Activated naive CD4-positive, alpha-beta T cell treated with anti-CD3 and anti-CD28 coated beads, Interleukin-2, amount 50 U/mL, for 72 hours (primary cell): Measurements from ENCODE around the gene ATG13. TPM values are rescaled to one million over a fixed set of nuclear protein-coding genes. Genes with fewer than 3 reads are reported as not detected.
"Not testable (repeated sequence)": the region's sequence is repeated elsewhere in the genome, so short reads cannot be mapped to it uniquely, and the experiment has no call there.

ENCODE experiments used
- ATAC-seq, 2 donors: fragments of 150-1000 bp; cut with Tn5 transposase; 2 replicates each; pipeline ENCODE4 v1.10.0; 2021; ENCODE audit warnings: mild to moderate bottlenecking in 2 of 2, moderate library complexity in 2 of 2
- DNase-seq, 2 donors: peaks; one replicate each; pipeline ENCODE4 v3.0.0; 2021 to 2022; ENCODE audit warnings: low spot score in 2 of 2
- H3K27ac Mint-ChIP-seq, 2 donors: one replicate each; pipeline ENCODE4 v1.8.0; 2022; ENCODE audit warnings: mild to moderate bottlenecking in 2 of 2, mixed read lengths in 2 of 2
- H3K36me3 Mint-ChIP-seq, 2 donors: one replicate each; pipeline ENCODE4 v1.8.0; 2022; ENCODE audit warnings: mixed read lengths in 2 of 2
- H3K9me3 Mint-ChIP-seq, 2 donors: one replicate each; pipeline ENCODE4 v1.8.0; 2022; ENCODE audit warnings: mixed read lengths in 2 of 2
- total RNA-seq, 2 donors: library from RNA; stranded (reverse); gene quantifications; one replicate each; pipeline ENCODE4 v1.2.3, GENCODE V29; 2022

Gene ATG13
- total RNA-seq, 2 donors from 2014 or later = 54.0 to 99.9 TPM

GRCh38 chr11:46695345-46696211, 78.2 kb downstream of the ATG13 start:
- no peak for DNase-seq
- no peak for ATAC-seq
- Mint-ChIP-seq H3K27ac (peak overlapping the region; percentile 69 to 79), H3K9me3 (no peaks in the 10 kb centered on the region), H3K36me3 (peaks cover 1 to 4% of the 10 kb centered on the region in 2 donors)

- Mint-ChIP-seq H3K36me3 (peaks cover 7 to 10% of the 10 kb centered on the region in 2 donors), H3K9me3 (no peaks in the 10 kb centered on the region), H3K27ac (peak overlapping the region; percentile 69 to 79)
- ATAC-seq = no peak
- DNase-seq = no peak
These were observed 78.8 kb downstream of the ATG13 start for GRCh38 chr11:46696212-46696558.

DNA sequence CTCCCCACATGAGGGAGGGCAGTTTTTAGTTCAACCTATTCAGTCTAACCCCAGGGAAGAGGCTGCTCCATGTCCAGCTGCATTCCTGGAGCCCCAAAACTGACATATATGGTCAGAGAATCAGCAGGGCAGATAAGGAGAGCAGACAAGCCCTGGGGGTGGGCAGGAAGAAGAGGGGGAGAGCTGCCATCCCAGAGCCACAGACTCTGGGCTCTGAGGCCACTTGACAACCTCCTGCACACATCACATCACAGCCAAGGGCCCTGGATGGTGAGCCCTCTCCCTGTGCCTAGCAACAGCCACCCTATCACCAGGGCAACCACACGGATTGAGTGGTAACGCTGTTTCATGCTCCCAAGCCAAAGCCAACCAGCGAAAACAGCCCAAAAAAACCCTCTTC, 80.0 kb downstream of the ATG13 start:
- peaks cover 15 to 17% of the 10 kb centered on the region in 2 donors for H3K36me3 Mint-ChIP-seq
- H3K9me3 Mint-ChIP-seq = no peaks in the 10 kb centered on the region
- ATAC-seq (no peak), DNase-seq (no peak)
- peak overlapping the region in 1 of 2 donors; percentile 66 for H3K27ac Mint-ChIP-seq

DNA sequence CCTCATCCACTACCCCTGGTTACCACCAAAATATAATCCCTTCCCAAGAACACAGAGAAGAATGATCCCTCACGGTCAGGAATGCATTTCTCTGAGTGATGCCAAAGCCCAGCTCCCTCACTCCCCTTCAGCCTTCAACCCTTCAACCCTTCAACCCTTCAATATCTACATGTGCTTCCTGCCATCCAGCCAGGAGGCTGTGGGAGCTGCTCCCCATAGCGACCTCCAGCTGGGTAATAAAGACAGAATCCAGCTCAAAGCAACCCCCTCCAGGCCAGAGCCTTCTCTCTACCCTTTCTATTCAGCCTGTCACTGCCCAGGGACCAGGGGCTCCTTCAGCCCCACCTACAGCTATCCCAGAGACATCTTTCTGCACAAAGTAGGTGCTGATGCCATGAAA, 80.4 kb downstream of the ATG13 start:
- peaks cover 20 to 21% of the 10 kb centered on the region in 2 donors for H3K36me3 Mint-ChIP-seq
- peak overlapping the region; percentile 66 to 97 for H3K27ac Mint-ChIP-seq
- ATAC-seq = no peak
- H3K9me3 Mint-ChIP-seq = no peaks in the 10 kb centered on the region
- DNase-seq = no peak

DNA sequence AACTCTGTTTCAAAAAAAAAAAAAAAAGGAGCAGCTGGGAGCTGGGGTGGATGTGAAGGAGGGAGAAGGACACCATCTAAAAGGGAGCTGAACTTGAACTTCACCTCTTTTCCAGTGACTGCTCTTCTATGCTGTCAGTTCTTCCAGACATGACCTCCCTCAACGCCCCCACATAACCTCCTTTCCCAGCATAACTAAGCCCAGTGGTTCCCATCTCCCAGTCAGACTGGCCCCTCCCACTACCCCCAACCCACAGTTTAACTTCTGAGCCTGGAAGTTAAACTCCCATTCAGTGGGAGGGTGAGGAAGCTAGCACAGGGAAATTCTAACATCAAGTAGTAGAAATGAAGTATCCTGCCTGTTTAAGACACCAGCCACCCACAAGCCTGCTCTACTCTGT, 81.2 kb downstream of the ATG13 start:
- ATAC-seq = no peak
- H3K36me3 Mint-ChIP-seq = peaks cover 22% of the 10 kb centered on the region in 2 donors
- peak overlapping the region; percentile 84 to 97 for H3K27ac Mint-ChIP-seq
- DNase-seq = no peak
- no peaks in the 10 kb centered on the region for H3K9me3 Mint-ChIP-seq

DNA sequence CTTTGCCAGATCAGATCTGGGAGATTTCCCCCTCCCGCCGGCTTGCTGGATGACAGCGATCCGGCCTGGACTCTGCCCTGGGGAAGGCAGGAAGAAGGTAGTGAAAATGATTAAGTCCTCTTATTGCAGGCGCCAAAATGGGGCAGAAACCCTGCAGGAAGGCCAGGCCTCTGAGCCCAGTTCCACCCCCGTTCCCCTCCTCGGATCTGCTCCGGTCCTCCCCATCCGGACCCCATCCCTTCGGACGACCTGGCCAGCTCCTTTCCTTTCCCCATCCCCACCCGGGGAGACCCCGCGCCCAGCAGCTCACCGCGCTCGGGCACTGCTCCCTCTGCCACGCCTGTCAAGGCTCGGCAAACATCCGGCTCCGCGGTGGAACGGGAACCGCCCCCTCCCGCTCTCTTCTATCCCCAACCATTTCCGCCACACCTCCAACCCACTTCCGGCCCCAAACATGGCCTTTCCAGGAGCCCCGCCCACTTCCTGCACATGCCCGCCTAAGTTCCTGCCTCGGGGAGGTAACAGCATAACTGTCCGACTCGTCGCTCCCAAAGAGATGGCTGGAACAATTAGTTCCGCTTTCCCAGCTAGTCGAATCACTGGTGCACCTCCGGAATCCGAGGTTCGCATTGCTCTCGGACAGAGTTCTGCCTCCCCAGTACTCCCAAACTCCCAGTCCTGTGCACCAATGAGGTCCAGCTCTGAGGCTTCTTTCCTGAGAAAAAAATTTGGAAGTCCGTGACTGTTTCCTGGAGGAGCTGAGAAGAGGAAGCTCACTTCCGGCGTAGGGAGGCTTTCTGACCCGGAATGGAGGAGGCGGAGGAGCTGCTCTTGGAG, 83.1 kb downstream of the ATG13 start, which contains the start of the genes ARHGAP1 and ZNF408:
Gene ARHGAP1, minus strand, starts transcription at position 379 of the 837 bp plus-strand sequence. CDS start 4,512 bp downstream, outside the sequence.
Gene ZNF408, plus strand, starts transcription at position 791 of the 837 bp plus-strand sequence. Its CDS starts 17 bp downstream, at position 808.
- ATAC-seq (peak; percentile 95 to 96), DNase-seq (peak; percentile 97)
- Mint-ChIP-seq H3K36me3 (peaks cover 22% of the 10 kb centered on the region in 2 donors), H3K9me3 (no peaks in the 10 kb centered on the region), H3K27ac (peak within 1 kb of the TSS; percentile 97 to 98)

- no peaks in the 10 kb centered on the region for H3K9me3 Mint-ChIP-seq
- DNase-seq (no peak), ATAC-seq (no peak)
- peak overlapping the region; percentile 97 to 98 for H3K27ac Mint-ChIP-seq
- H3K36me3 Mint-ChIP-seq = peaks cover 22% of the 10 kb centered on the region in 2 donors
These were observed 83.8 kb downstream of the ATG13 start for GRCh38 chr11:46701078-46701654.

DNA sequence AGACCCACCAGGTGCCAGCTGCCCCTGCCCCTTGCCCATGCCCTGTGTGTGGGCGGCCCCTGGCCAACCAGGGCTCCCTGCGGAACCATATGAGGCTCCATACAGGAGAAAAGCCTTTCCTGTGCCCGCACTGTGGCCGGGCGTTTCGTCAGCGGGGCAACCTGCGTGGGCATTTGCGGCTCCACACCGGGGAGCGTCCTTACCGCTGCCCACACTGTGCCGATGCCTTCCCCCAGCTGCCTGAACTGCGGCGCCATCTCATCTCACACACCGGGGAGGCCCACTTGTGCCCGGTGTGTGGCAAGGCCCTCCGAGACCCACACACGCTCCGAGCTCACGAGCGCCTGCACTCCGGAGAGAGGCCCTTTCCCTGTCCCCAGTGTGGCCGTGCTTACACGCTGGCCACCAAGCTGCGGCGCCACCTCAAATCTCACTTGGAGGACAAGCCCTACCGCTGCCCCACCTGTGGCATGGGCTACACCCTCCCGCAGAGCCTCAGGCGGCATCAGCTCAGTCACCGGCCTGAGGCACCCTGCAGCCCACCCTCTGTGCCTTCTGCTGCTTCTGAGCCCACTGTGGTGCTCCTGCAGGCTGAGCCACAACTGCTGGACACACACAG, 87.8 kb downstream of the ATG13 start:
- DNase-seq (no peak), ATAC-seq (no peak)
- Mint-ChIP-seq H3K27ac (no peak overlapping the region), H3K9me3 (no peaks in the 10 kb centered on the region), H3K36me3 (peaks cover 22% of the 10 kb centered on the region in 2 donors)

DNA sequence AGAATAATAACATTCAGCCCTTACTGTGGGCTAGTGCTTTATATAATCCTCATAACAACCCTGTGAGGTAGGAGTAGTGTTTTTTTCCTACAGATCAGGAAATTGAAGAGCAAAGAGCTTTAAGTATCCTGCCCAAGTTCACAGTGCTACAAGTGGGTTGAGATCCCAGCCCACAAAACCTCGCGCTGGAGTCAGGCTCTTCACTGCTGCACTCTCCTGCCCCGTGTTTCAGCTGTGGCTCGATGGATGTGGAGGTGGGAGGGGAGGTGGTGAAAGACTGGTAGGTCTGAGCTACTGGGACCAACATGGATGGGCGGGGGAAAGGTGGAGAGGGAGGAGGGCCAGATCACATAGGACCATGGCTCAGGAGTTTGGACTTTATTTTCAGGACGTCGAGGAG, 89.5 kb downstream of the ATG13 start:
- Mint-ChIP-seq H3K27ac (peak overlapping the region; percentile 8 to 31), H3K36me3 (peaks cover 6 to 9% of the 10 kb centered on the region in 2 donors), H3K9me3 (no peaks in the 10 kb centered on the region)
- no peak for DNase-seq
- ATAC-seq = no peak

GRCh38 chr11:46709351-46709750, 92.0 kb downstream of the ATG13 start:
- DNase-seq, ATAC-seq, H3K36me3 Mint-ChIP-seq, H3K9me3 Mint-ChIP-seq, H3K27ac Mint-ChIP-seq: not testable (repeated sequence)

DNA sequence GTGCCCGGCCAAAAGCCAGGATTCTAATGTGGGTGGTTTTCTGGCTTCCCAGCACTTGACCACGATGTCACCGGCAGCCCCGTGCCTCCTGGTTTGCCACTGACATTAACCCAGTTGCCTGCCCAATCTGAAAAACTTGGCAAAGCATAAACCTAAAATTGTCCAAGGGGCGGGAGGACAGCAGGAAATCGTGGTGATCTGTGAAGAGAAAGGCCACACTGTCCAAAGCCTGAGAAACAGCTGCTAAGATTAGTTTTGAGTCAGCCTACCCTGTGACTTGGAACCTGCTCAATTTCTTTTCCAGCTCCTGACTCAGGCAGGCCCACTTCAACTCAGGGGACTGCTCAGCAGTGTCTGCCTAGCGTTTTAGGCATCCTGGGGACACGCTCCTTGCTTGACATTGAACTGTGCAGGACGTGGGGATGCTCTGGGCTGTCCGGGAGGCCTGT, 93.5 kb downstream of the ATG13 start:
- Mint-ChIP-seq H3K9me3 (no peaks in the 10 kb centered on the region), H3K27ac (peak overlapping the region in 1 of 2 donors; percentile 88), H3K36me3 (no peaks in the 10 kb centered on the region)
- DNase-seq (no peak), ATAC-seq (peak in 1 of 2 donors; percentile 11)

DNA sequence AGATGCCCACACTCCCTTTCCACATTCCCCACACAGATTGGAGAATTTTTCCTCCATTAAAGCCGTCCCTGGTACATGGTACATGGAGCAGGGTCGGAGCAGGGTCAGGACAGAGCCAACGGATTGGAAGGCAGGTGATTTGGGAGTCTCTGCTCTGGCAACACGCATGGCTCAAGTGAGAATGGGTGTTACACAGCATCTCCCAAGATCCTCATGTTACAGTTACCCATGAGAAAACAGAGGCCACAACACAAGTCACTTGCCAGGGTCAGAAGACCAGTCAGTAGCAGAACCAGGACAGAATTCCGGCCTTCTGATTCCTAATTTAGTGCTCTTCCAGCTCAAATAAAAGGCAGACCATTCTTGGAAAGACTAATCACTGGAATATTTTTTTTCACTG, 94.0 kb downstream of the ATG13 start:
- Mint-ChIP-seq H3K36me3 (no peaks in the 10 kb centered on the region), H3K27ac (peak overlapping the region in 1 of 2 donors; percentile 88), H3K9me3 (no peaks in the 10 kb centered on the region)
- ATAC-seq = no peak
- DNase-seq = no peak

DNA sequence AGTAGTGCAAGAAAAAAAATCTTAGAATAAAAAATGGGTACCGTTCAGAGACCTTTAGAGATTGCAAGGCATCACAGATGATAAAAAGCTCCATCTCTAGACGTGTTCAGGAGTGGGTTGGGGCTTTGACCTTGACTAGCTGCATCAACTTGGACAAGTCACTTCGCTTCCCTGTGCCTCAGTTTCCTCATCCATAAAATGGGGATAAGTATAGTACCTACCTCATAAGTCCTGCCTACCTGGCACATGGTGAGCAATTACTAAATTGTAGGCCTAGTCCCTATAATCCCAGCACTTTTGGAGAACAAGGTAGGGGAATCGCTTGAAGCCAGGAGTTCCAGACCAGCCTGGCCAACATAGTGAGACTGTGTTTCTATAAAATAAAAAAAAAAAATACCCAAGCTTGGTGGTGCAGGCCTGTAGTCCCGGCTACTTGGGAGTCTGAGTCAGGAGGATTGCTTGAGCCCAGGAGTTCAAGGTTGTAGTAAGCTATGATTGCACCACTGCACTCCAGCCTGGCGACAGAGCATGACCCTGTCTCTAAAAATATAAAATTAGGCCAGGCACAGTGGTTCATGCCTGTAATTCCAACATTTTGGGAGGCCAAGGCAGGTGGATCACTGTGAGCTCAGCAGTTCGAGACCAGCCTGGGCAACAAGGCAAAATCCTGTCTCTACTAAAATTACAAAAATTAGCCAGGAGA, 95.7 kb downstream of the ATG13 start:
- Mint-ChIP-seq H3K36me3 (no peaks in the 10 kb centered on the region), H3K27ac (no peak overlapping the region), H3K9me3 (no peaks in the 10 kb centered on the region)
- no peak for ATAC-seq
- DNase-seq = no peak

DNA sequence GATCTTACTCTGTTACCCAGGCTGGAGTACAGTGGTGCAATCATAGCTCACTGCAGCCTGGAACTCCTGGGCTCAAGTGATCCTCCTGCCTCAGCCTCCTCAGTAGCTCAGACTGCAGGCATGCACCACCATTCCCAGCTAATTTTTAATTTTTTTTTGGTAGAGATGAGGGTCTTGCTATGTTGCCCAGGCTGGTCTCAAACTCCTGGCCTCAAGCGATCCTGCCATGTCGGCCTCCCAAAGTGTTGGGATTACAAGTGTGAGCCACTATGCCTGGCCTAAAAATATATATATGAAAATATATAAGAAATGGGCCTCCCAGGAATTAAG, 100.4 kb downstream of the ATG13 start:
- H3K9me3 Mint-ChIP-seq, H3K27ac Mint-ChIP-seq, H3K36me3 Mint-ChIP-seq, DNase-seq, ATAC-seq: not testable (repeated sequence)

- no peak for DNase-seq
- H3K36me3 Mint-ChIP-seq = no peaks in the 10 kb centered on the region
- no peaks in the 10 kb centered on the region for H3K9me3 Mint-ChIP-seq
- peak in 1 of 2 donors; percentile 20 for ATAC-seq
- no peak overlapping the region for H3K27ac Mint-ChIP-seq
These were observed 101.0 kb downstream of the ATG13 start for GRCh38 chr11:46718155-46719019.
